GM18511 (cell line): ENCODE data around the gene ZMYND19.
"Not testable (repeated sequence)": the region's sequence is repeated elsewhere in the genome, so short reads cannot be mapped to it uniquely, and the experiment has no call there.

ENCODE experiments used
- ATAC-seq: cut with Tn5 transposase; IDR thresholded peaks from one replicate; pipeline ENCODE4 v1.9.1; 2021; ENCODE audit warnings: mild to moderate bottlenecking, moderate library complexity; ENCODE audit not compliant: unreplicated experiment

The ZMYND19 gene

DNA sequence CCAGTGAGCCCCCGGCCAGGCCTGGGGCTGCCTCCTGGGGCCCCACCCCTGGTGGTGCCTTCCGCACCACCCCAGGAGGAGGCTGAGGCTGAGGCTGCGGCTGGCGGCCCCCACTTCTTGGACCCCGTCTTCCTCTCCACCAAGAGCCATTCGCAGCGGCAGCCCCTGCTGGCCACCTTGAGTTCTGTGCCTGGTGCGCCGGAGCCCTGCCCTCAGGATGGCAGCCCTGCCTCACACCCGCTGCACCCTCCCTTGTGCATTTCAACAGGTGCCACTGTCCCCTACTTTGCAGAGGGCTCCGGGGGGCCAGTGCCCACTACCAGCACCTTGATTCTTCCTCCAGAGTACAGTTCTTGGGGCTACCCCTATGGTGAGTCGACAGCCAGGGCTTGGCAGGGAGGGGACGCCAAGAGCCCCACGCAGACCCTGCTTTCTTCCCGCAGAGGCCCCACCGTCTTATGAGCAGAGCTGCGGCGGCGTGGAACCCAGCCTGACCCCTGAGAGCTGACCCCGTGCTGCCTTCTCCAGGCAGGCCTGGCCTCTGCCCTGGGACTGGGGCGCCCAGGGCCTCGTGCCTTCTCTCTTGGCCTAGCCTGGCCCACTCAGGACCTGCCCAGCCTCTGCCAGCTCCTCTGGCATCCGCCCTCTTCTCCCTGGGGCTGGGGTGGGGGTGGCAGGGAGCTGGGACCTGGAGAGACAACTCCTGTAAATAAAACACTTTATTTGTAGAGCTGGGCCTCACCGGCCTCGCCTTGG is 24.5 kb upstream of the ZMYND19 start:
- ATAC-seq = no peak

DNA sequence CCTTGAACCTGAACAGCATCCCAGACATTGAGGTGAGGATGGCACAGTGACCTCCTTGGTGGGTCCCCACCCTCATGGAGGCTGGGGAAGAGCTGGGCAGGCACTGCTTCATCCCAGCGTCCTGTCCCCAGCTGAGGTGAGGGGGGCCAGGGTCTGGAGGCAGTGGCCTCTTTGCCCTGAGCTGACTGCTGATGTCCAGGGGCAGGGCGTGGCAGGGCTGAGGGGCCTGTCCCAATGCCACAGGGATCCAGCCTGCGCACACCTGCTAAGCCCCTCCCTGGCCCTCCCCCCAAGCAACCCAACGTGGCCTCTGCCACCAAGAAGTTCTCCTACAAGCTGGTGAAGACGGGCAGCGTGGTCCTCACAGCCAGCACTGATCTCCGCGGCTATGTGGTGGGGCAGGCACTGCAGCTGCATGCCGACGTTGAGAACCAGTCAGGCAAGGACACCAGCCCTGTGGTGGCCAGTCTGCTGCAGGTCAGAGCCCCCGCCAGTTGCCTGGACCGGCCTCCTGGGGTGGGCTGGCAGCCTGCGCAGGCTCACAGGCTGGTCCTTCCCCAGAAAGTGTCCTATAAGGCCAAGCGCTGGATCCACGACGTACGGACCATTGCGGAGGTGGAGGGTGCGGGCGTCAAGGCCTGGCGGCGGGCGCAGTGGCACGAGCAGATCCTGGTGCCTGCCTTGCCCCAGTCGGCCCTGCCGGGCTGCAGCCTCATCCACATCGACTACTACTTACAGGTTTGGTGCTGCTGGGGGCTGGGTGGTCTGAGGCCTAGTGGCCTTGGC is 23.6 kb upstream of the ZMYND19 start:
- ATAC-seq = no peak

- ATAC-seq = no peak
Observed at GRCh38 chr9:137613259-137613658, 22.9 kb upstream of the ZMYND19 start.

- ATAC-seq = no peak
Observed at GRCh38 chr9:137612741-137613142, 22.4 kb upstream of the ZMYND19 start.

DNA sequence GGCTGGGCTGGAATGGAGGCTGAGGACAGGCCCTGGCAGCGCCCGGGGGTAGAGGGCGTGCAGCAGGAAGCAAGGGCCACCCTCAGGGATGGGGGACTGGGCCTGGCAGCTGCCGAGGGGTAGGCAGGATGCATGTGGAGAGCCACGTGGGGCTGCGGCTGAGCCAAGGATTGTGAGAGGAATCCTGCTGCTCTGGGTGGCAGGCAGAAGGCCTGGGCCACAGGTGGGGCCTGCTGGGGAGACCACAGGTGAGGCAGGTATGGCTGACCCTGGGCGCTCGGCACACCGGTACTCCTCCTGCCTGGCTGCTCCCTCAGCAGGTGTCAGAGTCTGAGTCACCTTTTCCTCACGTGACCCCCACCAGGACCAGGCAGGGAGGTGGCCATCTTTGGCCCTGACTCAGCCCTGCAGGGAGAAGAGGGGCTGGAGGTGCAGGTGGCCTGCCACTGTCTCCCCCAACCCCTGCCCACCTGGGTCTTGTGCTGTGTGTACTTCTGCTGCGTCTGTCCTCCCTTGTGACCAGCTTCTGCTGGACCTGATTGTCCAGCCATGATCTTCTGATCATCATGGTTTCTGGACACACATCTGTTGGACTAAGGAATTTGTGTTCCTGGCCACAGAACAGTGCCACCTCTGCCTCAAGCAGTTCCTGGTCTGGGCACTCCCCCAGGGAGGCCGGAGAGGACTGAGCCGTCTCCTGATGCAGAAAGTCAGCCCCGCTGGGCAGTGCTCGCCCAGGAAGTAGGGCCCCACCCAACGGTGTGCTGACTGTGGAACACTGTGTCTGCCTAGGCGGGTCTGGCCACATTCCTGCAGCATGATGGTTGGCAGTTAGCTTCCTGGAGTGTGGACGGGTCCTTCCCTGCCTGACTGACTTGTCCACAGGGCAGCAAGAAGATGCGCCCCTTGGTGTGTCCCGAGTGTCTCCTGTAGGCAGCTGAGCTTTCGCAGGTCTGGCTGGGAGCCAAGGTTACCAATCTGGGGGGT is 21.6 kb upstream of the ZMYND19 start:
- no peak for ATAC-seq

DNA sequence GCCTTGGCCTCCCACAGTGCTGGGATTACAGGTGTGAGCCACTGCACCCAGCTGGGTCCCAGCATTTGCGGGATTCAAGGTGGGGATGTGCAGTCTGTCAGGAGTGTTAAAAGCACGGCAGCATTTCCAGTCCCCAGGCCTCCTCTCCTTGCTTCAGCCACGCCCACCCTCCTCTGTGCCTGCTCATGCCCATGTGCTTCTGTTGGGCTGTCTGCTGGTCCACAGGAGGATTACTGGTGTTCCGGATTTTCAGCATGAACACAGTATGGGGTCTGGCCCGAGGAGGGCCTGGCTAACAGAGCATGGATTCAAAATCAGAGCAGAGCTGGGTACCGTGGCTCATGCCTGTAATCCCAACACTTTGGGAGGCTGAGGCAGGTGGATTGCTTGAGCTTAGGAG is 20.6 kb upstream of the ZMYND19 start:
- ATAC-seq = no peak

- ATAC-seq = no peak
Observed at GRCh38 chr9:137607141-137607857, 17.0 kb upstream of the ZMYND19 start.

DNA sequence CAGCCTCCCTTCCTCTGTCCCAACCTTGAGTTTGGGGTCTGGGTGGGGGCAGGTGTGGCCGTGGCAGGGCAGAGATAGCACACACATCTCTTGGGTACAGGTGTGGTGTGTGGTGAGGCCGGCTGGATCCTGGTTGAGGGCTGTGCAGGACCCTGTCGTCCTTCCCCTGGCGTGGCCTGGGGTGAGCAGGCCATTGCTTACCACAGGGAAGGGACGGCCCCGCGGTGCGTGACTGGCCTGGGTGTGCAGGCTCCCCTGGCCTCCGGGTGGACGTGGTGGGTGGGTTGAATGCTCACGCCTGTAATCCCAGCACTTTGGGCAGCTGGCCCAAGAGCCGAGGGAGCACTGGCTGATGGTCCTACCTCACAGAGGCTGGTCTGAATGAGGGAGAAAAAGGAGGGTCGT is 16.4 kb upstream of the ZMYND19 start:
- ATAC-seq = no peak

GRCh38 chr9:137606005-137606621 is 15.8 kb upstream of the ZMYND19 start:
- ATAC-seq = peak; percentile 28

- peak; percentile 73 for ATAC-seq
Observed at GRCh38 chr9:137605121-137606004, 15.1 kb upstream of the ZMYND19 start, which contains the start of gene ARRDC1. Gene ARRDC1 (plus strand): TSS chr9:137605686. CDS start chr9:137605718, 32 bp downstream.

- no peak for ATAC-seq
Observed at GRCh38 chr9:137604345-137605086, 14.2 kb upstream of the ZMYND19 start.

- ATAC-seq = no peak
Observed at GRCh38 chr9:137603879-137604278, 13.6 kb upstream of the ZMYND19 start.

DNA sequence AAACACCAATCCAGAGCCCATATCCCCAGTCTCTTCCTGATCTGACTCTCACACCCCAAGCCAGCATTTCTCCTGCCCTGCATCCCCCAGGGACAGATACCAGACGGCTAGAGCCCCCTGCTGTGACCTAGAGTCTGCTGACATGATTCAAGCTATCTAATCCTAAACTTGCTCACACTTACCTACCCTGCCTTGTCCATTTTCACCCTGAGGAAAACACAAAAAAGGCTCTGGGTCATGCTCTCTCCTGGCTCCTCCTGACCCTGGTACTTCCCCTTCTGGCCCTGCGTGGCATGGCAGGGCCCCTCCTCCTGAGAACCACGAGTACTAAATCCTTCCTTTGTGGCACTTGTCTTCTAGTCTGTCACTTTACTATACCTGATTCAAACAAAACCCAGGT is 12.3 kb upstream of the ZMYND19 start:
- ATAC-seq = no peak

DNA sequence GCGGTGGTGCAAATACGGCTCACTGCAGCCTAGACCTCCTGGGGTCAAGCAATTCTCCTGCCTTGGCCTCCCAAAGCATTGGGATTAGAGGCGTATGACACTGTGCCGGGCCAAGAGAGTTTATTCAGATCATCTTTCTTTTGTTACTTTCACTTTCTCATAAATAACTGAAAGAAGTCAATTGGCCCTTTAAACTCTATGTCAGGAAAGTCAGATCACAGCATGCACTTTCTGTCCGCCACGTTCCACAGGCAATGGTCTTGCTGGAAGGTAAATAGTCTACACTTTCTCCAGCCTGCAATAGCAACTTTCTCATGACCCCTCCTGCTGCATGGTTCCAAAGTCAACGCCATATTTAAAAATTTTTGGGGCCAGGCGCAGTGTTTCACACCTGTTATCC is 8.6 kb upstream of the ZMYND19 start:
- no peak for ATAC-seq

DNA sequence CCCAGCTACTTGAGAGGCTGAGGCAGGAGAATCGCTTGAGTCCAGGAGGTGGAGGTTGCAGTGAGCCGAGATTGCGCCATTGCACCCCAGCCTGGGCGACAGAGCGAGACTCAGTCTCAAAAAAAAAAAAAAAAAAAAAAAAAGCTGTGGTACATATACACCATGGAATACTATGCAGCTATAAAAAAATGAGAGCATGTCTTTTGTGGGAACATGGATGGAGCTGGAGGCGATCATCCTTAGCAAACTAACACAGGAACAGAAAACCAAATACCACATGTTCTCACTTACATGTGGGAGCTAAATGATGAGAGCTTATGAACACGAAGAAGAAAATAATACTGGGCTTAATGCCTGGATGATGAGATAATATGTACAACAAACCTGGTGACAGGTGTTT is 6.3 kb upstream of the ZMYND19 start:
- ATAC-seq = not testable (repeated sequence)

- no peak for ATAC-seq
Observed at GRCh38 chr9:137593176-137593575, 2.9 kb upstream of the ZMYND19 start.

- ATAC-seq = no peak
Observed at GRCh38 chr9:137592767-137593166, 2.5 kb upstream of the ZMYND19 start.

GRCh38 chr9:137590123-137590468 is 216 bp downstream of the ZMYND19 start:
- no peak for ATAC-seq
